ENCODE measurements around the gene PPP1R3G. TPM values are rescaled to one million over a fixed set of nuclear protein-coding genes. Genes with fewer than 3 reads are reported as not detected.

The PPP1R3G gene
- total and polyA plus RNA-seq, 2 donors (not counting 1 experiment from before 2014, with no cell fraction given) = 0.09 to 0.25 TPM

GRCh38 chr6:5053038-5053437 lies 32.1 kb upstream of the PPP1R3G start:
- Histone ChIP-seq H2AFZ (ENCODE audit: insufficient read depth, low read depth, low read length, poor library complexity, severe bottlenecking) (no peak overlapping the region), H3K36me3 (replicated peaks in 1 of 2; ENCODE audit: control extremely low read depth in 1 of 2, control insufficient read depth in 1 of 2, extremely low read depth in 1 of 2, insufficient read depth in 2 of 2, low read length in 1 of 2) (no peaks in the 10 kb centered on the region), H3K9me3 (ENCODE audit: control extremely low read depth in 1 of 3, control insufficient read depth in 2 of 3, insufficient read depth in 1 of 3, low read length in 2 of 3) (peaks cover 0 to 21% (median 14%) of the 10 kb centered on the region in 3 donors), H3K27me3 (replicated peaks in 1 of 4; ENCODE audit: control extremely low read depth in 1 of 4, control insufficient read depth in 3 of 4, insufficient read depth in 4 of 4, low read length in 3 of 4) (no peaks in the 10 kb centered on the region), H3K4me1 (ENCODE audit: control insufficient read depth in 2 of 2, insufficient read depth in 2 of 2, low read length in 2 of 2) (no peaks in the 10 kb centered on the region), H4K20me1 (ENCODE audit: control insufficient read depth, insufficient read depth, low read length, poor library complexity, severe bottlenecking) (no peaks in the 10 kb centered on the region), H3K9ac (ENCODE audit: low read length) (no peak overlapping the region), H3K4me3 (ENCODE audit: control extremely low read depth in 1 of 5, extremely low read depth in 1 of 5, insufficient read depth in 1 of 5, low read depth in 2 of 5, low read length in 4 of 5) (no peak overlapping the region), H3K4me2 (replicated peaks; ENCODE audit: low read depth, low read length, poor library complexity, severe bottlenecking) (no peak overlapping the region), H3K79me2 (ENCODE audit: control insufficient read depth, insufficient read depth, low read length) (no peaks in the 10 kb centered on the region), H3K27ac (ENCODE audit: low read length in 2 of 2) (no peak overlapping the region)
- H3K4me1 Mint-ChIP-seq = no peaks in the 10 kb centered on the region
- DNase-seq (no peak), ATAC-seq (ENCODE audit: low read depth) (no peak)
- peaks cover 12% of the 10 kb centered on the region for H3K9me3 Mint-ChIP-seq (ENCODE audit: insufficient read depth)
- H3K27me3 Mint-ChIP-seq = no peaks in the 10 kb centered on the region
- POLR2A ChIA-PET = no interaction called here
- H3K27ac Mint-ChIP-seq = no peak overlapping the region
- CTCF ChIA-PET = interaction anchor here (1.0 kb wide), 1 partner anchor 351 kb away, joined by 3 read pairs; no protein-coding TSS in a partner anchor
- TF ChIP-seq EZH2 (IDR thresholded peaks at IDR 0.05; ENCODE audit: borderline replicate concordance, insufficient read depth, low read depth, low read length, poor library complexity, severe bottlenecking) (no peak), CTCF (IDR thresholded peaks at IDR 0.05) (no peak)
- H3K4me3 Mint-ChIP-seq = no peak overlapping the region
- intact Hi-C loops (cut with micrococcal nuclease) = no loop called here

- Histone ChIP-seq H2AFZ (ENCODE audit: insufficient read depth, low read depth, low read length, poor library complexity, severe bottlenecking) (no peak overlapping the region), H3K27ac (ENCODE audit: low read length in 2 of 2) (no peak overlapping the region), H3K4me1 (ENCODE audit: control insufficient read depth in 2 of 2, insufficient read depth in 2 of 2, low read length in 2 of 2) (no peaks in the 10 kb centered on the region), H3K9ac (ENCODE audit: low read length) (no peak overlapping the region), H3K4me3 (ENCODE audit: control extremely low read depth in 1 of 5, extremely low read depth in 1 of 5, insufficient read depth in 1 of 5, low read depth in 2 of 5, low read length in 4 of 5) (no peak overlapping the region), H3K36me3 (replicated peaks in 1 of 2; ENCODE audit: control extremely low read depth in 1 of 2, control insufficient read depth in 1 of 2, extremely low read depth in 1 of 2, insufficient read depth in 2 of 2, low read length in 1 of 2) (no peaks in the 10 kb centered on the region), H3K4me2 (replicated peaks; ENCODE audit: low read depth, low read length, poor library complexity, severe bottlenecking) (no peak overlapping the region), H3K79me2 (ENCODE audit: control insufficient read depth, insufficient read depth, low read length) (no peaks in the 10 kb centered on the region), H4K20me1 (ENCODE audit: control insufficient read depth, insufficient read depth, low read length, poor library complexity, severe bottlenecking) (no peaks in the 10 kb centered on the region), H3K27me3 (replicated peaks in 1 of 4; ENCODE audit: control extremely low read depth in 1 of 4, control insufficient read depth in 3 of 4, insufficient read depth in 4 of 4, low read length in 3 of 4) (no peaks in the 10 kb centered on the region), H3K9me3 (ENCODE audit: control extremely low read depth in 1 of 3, control insufficient read depth in 2 of 3, insufficient read depth in 1 of 3, low read length in 2 of 3) (peaks cover 0 to 21% (median 13%) of the 10 kb centered on the region in 3 donors)
- POLR2A ChIA-PET = no interaction called here
- Mint-ChIP-seq H3K27ac (no peak overlapping the region), H3K27me3 (no peaks in the 10 kb centered on the region), H3K4me1 (no peaks in the 10 kb centered on the region), H3K4me3 (no peak overlapping the region), H3K9me3 (ENCODE audit: insufficient read depth) (peaks cover 9% of the 10 kb centered on the region)
- TF ChIP-seq EZH2 (IDR thresholded peaks at IDR 0.05; ENCODE audit: borderline replicate concordance, insufficient read depth, low read depth, low read length, poor library complexity, severe bottlenecking) = no peak
- no peak for TF ChIP-seq CTCF (IDR thresholded peaks at IDR 0.05)
- no CpG with 5 or more reads among the region's 1 CpG for WGBS (ENCODE audit: insufficient coverage)
- no peak for DNase-seq
- CTCF ChIA-PET = no interaction called here
- ATAC-seq (ENCODE audit: low read depth) = no peak
- intact Hi-C loops (cut with micrococcal nuclease) = no loop called here
These were observed 31.3 kb upstream of the PPP1R3G start for GRCh38 chr6:5053864-5054244.
